Mammary epithelial cell (primary cell): ENCODE measurements around the gene CRABP2.

Experiments used
- EZH2 ChIP-seq: IDR thresholded peaks from 2 replicates; pipeline ENCODE4 v1.6.1; 2012; ENCODE audit warnings: low read length, inconsistent platforms, borderline replicate concordance
- TF ChIP-seq, protein P1 (sequence below), 2 donors: IDR thresholded peaks in 1 of 2; conservative IDR thresholded peaks in 1 of 2; 2 replicates each; pipeline ENCODE4 v1.5.1; 2011 to 2012; ENCODE audit warnings: inconsistent platforms in 2 of 2, low read length in 2 of 2, mild to moderate bottlenecking in 2 of 2, control low read depth in 1 of 2, low read depth in 1 of 2; ENCODE audit not compliant: insufficient read depth in 1 of 2; ENCODE audit errors: extremely low read depth in 1 of 2

GRCh38 chr1:156704166-156704711 is 1.1 kb downstream of the CRABP2 start:
- TF ChIP-seq, protein P1, sequence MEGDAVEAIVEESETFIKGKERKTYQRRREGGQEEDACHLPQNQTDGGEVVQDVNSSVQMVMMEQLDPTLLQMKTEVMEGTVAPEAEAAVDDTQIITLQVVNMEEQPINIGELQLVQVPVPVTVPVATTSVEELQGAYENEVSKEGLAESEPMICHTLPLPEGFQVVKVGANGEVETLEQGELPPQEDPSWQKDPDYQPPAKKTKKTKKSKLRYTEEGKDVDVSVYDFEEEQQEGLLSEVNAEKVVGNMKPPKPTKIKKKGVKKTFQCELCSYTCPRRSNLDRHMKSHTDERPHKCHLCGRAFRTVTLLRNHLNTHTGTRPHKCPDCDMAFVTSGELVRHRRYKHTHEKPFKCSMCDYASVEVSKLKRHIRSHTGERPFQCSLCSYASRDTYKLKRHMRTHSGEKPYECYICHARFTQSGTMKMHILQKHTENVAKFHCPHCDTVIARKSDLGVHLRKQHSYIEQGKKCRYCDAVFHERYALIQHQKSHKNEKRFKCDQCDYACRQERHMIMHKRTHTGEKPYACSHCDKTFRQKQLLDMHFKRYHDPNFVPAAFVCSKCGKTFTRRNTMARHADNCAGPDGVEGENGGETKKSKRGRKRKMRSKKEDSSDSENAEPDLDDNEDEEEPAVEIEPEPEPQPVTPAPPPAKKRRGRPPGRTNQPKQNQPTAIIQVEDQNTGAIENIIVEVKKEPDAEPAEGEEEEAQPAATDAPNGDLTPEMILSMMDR (conservative IDR thresholded peaks at IDR 0.05 in 1 of 2, IDR thresholded peaks at IDR 0.05 in 1 of 2; ENCODE audit: extremely low read depth in 1 of 2, insufficient read depth in 1 of 2, low read depth in 1 of 2, low read length in 2 of 2), result no peak
- no peak for TF ChIP-seq EZH2
